HG03135 (cell line): ENCODE measurements around the gene GRID2IP.
"Not testable (repeated sequence)": the region's sequence is repeated elsewhere in the genome, so short reads cannot be mapped to it uniquely, and the experiment has no call there.

Experiments used
- ATAC-seq: cut with Tn5 transposase; IDR thresholded peaks from one replicate; pipeline ENCODE4 v1.9.1; 2021; ENCODE audit warnings: mild to moderate bottlenecking, moderate library complexity; ENCODE audit not compliant: unreplicated experiment

The GRID2IP gene

DNA sequence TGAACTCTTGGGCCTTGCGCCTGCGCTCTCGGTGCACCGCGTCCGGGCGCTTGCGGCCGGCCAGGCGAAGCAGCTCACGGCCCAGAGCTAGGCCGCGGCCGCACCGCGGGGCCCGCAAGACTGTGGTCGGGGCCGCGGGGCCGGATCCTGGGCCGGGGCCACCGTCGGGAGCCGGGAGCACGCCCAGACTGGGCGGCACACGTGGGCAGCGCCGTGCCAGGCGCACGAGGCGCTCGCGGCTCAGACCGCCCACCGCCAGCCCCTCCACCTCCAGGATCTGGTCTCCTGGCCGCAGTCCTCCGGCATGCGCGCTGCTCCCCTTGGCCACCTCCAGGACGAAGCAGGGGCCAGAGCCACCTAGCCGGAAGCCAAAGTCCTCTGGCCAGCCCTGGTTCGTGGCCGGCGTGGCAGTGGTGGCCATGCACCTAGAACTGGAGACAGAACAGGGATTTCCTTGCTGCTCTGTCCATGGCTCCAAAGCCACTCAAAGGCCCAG, at the start of gene GRID2IP:
GRID2IP (minus strand) TSS at position 446 of the 496 bp plus-strand sequence; CDS start at position 421, 25 bp downstream.
- ATAC-seq = no peak

GRCh38 chr7:6600093-6600492, 48.8 kb upstream of the GRID2IP start:
- ATAC-seq = no peak

DNA sequence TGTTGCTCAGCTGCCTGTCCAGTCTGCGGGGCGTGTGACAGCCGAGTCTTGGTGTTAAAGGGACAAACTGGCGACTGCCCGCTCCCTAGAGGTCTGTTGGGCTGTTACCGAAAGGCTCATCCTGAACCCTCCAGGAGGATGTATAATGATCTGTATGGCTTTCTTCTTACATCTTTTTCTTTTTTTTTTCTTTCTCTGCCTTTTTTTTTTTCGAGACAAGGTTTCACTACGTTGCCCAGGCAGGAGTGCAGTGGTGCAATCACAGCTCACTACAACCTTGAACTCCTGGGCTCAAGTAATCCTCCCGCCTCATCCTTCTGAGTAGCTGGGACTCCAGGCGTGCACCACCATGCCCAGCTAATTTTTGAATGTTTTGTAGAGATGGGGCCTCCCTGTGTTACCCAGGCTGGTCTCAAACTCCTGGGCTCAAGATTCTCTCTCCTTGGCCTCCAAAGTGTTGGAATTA, 39.4 kb upstream of the GRID2IP start:
- peak; percentile 31 for ATAC-seq

- peak; percentile 83 for ATAC-seq
Measured at GRCh38 chr7:6589829-6590644, 38.8 kb upstream of the GRID2IP start, which contains the start of gene INTS15. Gene INTS15, plus strand, starts transcription at chr7:6590021. Its CDS starts 263 bp downstream, at chr7:6590284.

DNA sequence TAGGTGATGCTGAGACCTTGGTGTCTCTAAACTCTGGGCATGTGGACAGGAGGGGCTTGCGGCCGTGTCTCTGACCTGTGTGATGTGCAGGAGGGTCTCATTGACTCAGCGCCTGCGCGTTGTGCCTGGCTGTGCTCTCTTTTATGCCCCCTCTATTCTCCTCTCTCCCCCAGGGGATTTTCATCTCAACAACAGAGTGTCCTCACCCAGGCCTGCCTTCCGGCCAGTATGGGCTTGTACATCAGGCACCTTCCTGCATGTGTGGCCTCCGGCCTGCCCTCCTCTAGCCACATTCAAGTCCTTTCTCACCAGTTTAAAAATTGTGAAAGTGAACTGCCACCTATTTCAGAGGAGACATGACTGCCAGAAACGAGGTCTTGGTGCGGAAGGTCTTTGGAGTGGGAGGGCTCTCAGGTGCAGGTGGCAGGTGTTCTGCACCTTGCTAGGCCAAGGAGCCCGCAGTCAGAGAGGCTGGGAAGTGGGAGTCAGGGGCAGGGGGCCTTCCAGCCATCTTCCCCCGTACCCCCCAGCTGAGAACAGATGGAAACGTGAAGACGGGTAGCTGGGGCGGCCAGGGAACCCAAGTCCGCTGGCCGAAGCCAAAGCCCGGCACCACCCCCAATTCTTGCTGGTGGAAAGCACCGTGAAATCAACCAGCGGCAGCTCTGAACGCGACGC, 38.0 kb upstream of the GRID2IP start:
- ATAC-seq = no peak

GRCh38 chr7:6588566-6588965, 37.3 kb upstream of the GRID2IP start:
- no peak for ATAC-seq

DNA sequence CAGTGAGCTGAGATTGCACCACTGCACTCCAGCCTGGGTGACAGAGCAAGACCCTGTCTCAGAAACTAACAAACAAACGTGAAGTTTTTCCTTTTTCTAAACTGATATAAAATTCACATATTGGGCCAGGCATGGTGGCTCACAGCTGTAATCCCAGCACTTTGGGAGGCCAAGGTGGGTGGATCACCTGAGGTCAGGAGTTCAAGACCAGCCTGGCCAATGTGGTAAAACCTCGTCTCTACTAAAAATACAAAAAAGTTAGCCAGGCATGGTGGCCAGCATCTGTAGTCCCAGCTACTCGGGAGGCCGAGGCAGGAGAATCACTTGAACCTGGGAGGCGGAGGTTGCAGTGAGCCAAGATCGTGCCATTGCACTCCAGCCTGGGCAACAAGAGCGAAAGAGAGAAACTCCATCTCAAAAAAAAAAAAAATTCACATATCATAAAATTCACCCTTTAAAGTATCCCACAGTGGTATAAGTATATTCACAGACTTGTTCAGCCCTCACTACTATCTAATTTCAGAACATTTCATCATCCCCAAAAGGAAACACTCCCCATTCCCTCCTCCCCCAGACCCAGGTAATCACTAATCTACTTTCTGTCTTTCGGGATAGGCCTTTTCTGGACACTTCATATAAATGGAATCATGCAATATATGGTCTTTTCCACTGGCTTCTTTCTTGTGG, 34.6 kb upstream of the GRID2IP start:
- not testable (repeated sequence) for ATAC-seq

- no peak for ATAC-seq
Measured at GRCh38 chr7:6579446-6579845, 28.2 kb upstream of the GRID2IP start.

GRCh38 chr7:6578114-6579084, 27.1 kb upstream of the GRID2IP start:
- no peak for ATAC-seq

- ATAC-seq = peak; percentile 95
Measured at GRCh38 chr7:6577369-6578113, 26.3 kb upstream of the GRID2IP start, which contains the start of gene ZDHHC4. Gene ZDHHC4, plus strand, starts transcription at chr7:6577454. Its CDS starts 3,108 bp downstream, at chr7:6580562.

DNA sequence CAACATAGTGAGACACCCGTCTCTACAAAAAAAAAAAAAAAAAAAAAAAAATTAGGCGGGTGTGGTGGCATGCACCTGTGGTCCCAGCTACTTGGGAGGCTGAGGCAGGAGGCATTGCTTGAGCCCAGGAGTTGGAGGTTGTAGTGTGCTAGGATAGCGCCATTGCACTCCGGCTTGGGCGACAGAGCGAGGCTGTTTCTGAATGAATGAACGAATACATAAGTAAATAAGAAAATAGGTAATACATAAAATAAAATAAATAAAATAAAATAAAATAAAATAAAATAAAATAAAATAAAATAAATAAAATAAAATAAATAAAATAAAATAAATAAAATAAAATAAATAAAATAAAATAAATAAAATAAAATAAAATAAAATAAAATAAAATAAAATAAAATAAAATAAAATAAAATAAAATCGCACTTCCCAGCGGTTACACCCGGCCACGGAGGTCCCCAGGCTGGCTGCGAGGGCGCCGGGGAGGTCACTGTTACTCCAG, 25.7 kb upstream of the GRID2IP start:
- not testable (repeated sequence) for ATAC-seq

DNA sequence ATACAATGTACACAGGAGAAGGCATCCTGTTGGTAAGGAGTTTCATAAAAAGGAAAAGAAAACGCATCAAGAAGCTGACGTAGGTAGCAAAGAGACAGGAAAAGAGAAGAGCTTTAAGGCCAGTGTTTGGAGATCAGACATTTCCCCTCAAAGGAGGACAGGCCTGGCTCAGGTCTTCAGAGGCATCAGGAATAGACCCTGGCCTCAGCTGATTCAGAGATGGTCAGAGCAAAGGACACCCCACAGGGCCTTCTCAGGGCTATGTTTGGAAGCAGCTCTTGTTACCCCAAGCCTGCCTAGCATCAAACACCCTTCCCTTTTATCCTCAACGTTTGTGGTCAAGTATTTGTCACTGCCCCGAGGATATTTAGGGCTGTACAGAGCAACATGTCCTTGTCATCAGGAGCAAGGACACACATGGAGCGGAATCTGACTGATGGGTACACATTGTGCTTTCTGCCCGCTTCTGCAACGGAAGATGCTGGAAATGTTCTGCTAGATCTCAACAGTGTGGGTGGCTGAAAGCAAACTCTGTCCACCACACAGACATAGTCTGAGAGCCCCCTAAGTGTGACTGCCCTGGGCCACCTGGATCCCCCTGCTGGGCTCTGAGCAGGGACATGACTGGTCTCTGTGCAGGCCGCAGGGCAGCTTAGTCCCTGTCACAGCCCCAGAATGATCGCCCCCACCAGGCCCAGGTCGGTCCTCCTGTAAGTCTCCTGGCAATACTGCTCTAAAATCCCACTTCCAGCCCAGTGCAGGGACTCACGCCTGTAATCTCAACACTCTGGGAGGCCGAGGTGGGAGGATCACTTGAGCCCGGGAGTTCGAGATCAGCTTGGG, 25.0 kb upstream of the GRID2IP start:
- ATAC-seq = no peak

- no peak for ATAC-seq
Measured at GRCh38 chr7:6575281-6576023, 24.2 kb upstream of the GRID2IP start.

DNA sequence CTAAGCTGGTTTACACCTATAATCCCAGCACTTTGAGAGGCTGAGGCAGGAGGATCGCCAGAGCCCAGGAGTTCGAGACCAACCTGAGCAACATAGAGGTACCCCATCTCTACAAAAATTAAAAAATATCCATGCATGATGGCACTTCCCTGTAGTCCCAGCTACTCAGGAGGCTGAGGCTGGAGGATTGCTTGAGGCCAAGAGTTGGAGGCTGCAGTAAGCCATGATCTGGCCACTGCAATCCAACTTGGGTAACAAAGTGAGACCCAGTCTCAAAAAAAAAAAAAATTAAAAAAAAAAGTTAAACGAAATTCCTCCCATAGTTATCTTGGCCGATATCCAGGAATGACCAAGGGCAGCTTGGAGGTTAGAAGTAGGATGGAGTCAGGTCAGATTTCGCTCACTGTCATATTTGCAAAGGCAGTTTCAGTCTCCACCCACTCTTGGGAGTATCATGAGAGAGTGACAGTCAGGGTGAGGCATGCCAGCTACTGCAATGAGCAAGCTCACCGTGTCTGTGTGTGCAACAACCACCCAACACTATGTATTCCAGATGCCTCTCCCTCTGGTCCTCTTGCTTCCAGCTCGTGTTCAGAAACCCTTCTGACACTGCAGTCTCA, 20.0 kb upstream of the GRID2IP start:
- ATAC-seq = no peak

GRCh38 chr7:6567886-6568285, 16.6 kb upstream of the GRID2IP start:
- ATAC-seq = no peak

GRCh38 chr7:6565655-6566054, 14.4 kb upstream of the GRID2IP start:
- ATAC-seq = no peak
